GM20000 (cell line): ENCODE measurements around the gene RAPGEF2.
"Not testable (repeated sequence)": the region's sequence is repeated elsewhere in the genome, so short reads cannot be mapped to it uniquely, and the experiment has no call there.

Experiments
- DNase-seq: peaks from one replicate; pipeline ENCODE4 v3.0.0; 2012; ENCODE audit warnings: low spot score
- TF ChIP-seq, protein P1 (sequence below): IDR thresholded peaks from 2 replicates; pipeline ENCODE4 v1.5.1; 2012; ENCODE audit warnings: mild to moderate bottlenecking, control low read depth; ENCODE audit errors: extremely low read depth, missing control alignments

Gene RAPGEF2

DNA sequence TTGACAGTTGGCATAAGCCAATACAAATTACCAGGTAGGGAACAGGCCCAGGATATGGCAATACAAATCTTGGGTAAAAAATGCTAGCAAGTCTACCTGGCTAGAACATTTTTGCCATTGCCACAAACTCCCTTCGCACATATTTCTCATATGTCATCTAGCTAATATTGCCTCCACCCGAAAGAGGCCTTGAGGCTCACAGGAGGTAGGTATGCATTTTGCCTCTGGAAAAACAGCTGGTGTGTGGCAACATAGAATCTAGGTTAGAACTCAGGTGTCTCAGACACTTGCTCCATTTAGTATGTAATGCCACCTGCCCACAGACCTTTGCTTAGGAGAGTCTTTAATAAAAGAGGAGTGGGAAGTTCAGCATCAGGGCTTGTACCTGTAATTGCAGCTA, 16.3 kb upstream of the RAPGEF2 start:
- TF ChIP-seq, protein P1, sequence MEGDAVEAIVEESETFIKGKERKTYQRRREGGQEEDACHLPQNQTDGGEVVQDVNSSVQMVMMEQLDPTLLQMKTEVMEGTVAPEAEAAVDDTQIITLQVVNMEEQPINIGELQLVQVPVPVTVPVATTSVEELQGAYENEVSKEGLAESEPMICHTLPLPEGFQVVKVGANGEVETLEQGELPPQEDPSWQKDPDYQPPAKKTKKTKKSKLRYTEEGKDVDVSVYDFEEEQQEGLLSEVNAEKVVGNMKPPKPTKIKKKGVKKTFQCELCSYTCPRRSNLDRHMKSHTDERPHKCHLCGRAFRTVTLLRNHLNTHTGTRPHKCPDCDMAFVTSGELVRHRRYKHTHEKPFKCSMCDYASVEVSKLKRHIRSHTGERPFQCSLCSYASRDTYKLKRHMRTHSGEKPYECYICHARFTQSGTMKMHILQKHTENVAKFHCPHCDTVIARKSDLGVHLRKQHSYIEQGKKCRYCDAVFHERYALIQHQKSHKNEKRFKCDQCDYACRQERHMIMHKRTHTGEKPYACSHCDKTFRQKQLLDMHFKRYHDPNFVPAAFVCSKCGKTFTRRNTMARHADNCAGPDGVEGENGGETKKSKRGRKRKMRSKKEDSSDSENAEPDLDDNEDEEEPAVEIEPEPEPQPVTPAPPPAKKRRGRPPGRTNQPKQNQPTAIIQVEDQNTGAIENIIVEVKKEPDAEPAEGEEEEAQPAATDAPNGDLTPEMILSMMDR: no peak

DNA sequence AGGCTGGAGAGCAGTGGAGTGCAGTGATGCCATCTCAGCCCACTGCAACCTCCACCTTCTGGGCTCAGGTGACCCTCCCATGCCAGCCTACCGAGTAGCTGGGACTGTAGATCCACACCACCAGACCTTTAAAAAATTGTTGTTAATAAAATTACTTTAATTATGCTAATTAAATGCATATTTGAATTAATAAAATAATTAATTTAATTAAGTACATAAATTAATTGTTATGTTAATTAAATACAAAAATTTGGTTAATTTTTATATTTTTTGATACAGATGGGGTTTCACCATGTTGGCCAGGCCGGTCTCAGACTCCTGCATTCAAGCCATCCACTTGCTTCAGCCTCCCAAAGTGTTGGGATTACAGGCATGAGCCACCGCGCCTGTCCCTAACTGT, 12.6 kb upstream of the RAPGEF2 start:
- no peak for DNase-seq
- TF ChIP-seq, protein P1: no peak

More for the DNA sequence above, 16.3 kb upstream of the RAPGEF2 start:
- no peak for DNase-seq

DNA sequence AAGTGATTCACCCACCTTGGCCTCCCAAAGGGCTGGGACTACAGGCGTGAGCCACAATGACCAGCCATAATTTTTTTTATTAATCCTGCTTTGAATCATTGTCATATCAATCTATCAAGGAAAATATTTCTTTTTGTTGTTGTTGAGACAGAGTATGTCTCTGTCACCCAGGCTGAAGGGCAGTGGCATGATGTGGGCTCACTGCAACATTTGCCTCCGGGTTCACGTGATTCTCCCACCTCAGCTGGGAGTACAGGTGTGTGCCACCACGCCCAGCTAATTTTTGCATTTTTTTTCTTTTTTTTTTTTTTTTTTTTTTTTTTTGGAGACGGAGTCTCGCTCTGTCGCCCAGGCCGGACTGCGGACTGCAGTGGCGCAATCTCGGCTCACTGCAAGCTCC, 8.7 kb upstream of the RAPGEF2 start:
- not testable (repeated sequence) for DNase-seq

DNA sequence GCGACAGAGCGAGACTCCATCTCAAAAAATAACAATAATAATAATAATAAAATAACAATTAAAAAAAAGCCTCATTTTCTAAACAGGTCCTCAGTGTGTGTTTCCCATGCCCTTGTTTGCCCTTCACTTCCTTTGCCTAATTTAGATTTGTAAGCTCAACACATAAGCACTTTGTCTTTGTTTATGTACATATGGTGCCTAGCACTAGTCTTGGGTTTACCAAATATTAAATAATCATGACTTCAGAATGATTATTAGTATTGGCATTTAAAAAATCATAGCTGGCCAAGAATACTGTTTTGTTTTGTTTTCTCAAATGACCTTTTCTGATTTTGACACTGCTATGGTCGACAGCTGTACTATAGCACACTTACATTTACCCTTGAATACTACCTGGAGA, 6.4 kb upstream of the RAPGEF2 start:
- TF ChIP-seq, protein P1: no peak
- DNase-seq: no peak

DNA sequence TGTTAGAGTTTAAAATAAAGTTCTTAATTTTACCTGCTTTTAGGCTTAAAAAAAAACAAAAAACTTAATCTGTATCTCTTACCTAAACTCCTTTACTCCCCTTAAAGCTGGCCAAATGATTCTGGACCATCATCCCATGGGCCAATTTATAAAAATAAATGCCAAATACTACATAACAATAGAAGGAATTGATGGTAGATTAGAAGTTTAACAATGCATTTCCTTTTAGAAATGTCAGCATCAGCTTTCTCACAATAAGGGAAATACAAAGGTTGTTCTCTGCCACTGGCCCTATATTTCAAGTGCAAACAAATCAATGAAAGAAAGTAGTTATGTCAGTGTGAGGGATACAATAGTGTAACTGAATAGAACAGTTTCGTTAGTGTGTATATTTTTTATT, 5.7 kb upstream of the RAPGEF2 start:
- TF ChIP-seq, protein P1: no peak
- no peak for DNase-seq

DNA sequence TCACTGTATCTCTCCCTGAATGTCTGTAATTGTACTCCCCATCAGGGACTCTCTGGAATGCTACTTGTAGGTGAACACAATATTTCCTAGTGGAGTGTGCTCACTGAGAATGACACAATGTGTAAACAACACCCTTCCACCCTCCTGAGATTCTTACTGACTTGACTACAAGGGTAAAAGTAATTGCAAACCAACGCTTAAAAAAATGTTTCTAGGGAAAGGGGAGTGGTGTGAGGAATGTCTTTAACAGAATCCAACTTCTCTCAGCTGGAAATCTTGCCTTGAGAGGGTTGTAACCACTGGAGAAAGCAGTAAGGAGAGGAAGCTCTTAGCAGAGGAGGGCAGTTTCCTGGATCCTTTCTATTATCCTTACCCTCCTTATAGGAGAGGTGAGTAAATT, 5.1 kb upstream of the RAPGEF2 start:
- TF ChIP-seq, protein P1: no peak
- DNase-seq: no peak

DNA sequence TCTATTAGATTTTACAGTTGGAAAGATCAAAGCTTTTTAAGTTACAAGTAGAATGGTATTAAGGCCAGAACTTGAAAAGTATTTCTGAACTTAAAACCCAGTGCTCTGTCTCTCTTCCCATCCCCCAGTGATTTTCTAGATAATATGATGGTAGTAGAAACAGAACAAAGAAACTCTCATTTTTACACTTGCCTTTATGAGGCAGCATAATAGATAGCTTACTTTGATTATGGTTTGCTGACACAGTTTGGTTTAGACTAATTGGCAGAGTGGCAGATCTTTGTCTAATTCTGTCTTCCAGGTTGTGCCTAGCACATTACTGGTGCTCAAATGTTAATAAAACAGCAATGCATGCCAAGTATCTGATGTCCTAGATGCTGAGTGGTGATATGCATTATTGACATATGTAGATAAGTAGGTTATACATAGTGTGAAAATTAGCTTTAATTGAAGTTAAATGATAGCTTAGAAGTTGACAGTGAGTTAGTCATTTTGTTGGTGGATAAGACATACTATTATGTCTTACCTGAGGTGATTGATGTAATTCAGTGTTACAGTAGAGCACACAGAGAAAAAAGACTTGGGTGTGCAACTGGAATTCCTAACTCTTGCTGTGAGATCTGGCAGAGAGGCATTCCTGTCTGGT, 4.3 kb upstream of the RAPGEF2 start:
- TF ChIP-seq, protein P1: no peak
- no peak for DNase-seq

DNA sequence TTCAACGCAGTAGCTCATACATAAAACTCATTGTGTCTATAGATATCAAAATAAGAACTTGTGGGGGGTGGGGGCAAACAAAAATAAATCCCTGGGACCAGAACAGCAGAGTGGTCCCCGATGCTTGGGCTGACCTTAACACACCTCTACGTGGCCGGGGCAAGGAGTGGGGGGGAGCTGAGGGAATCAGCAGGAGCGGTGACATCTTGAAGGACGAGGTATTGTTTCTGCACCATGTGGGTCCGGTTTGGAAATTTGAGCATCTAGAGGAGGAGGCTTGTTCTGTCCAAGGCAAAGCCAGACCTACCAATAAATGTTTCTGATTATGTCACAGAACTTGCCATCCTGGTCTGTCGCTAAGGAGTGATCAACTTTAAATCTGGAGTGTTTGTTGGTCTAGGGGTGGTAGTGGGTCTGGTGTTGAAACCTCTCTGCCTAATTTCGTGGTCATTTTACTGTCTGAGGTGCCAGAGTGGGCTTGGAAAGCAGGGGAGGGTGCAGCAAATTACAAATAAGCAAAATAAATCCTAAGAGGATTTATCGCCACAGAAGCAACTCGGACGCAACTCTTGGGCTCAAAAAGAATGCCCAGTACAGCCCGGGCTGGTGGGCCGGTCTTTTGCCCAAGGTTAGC, 774 bp upstream of the RAPGEF2 start:
- TF ChIP-seq, protein P1: no peak

More for the DNA sequence above, 774 bp upstream of the RAPGEF2 start:
- no peak for DNase-seq
